Measurements from ENCODE around the gene NUDT16.

NUDT16 gene

GRCh38 chr3:131386429-131387165 is 5.0 kb downstream of the NUDT16 start:
- FAIRE-seq: peak; percentile 49

GRCh38 chr3:131387796-131388489 is 6.4 kb downstream of the NUDT16 start:
- no peak for FAIRE-seq

- no peak for FAIRE-seq
Observed at GRCh38 chr3:131388490-131388799, 6.9 kb downstream of the NUDT16 start.

- no peak for FAIRE-seq
Observed at GRCh38 chr3:131390331-131390730, 8.8 kb downstream of the NUDT16 start.

- no peak for FAIRE-seq
Observed at GRCh38 chr3:131393051-131393450, 11.5 kb downstream of the NUDT16 start.

- FAIRE-seq: no peak
Observed at GRCh38 chr3:131393868-131394267, 12.3 kb downstream of the NUDT16 start.

GRCh38 chr3:131394400-131394799 is 12.8 kb downstream of the NUDT16 start:
- FAIRE-seq: no peak

- FAIRE-seq: no peak
Observed at GRCh38 chr3:131396170-131396569, 14.6 kb downstream of the NUDT16 start.

GRCh38 chr3:131397889-131398288 is 16.3 kb downstream of the NUDT16 start:
- no peak for FAIRE-seq

GRCh38 chr3:131401978-131402377 is 20.4 kb downstream of the NUDT16 start:
- no peak for FAIRE-seq

GRCh38 chr3:131402391-131403039 is 20.9 kb downstream of the NUDT16 start:
- no peak for FAIRE-seq

GRCh38 chr3:131403216-131403895 is 21.8 kb downstream of the NUDT16 start:
- FAIRE-seq: no peak

GRCh38 chr3:131405411-131405810 is 23.8 kb downstream of the NUDT16 start:
- no peak for FAIRE-seq

GRCh38 chr3:131406274-131406673 is 24.7 kb downstream of the NUDT16 start:
- no peak for FAIRE-seq

- no peak for FAIRE-seq
Observed at GRCh38 chr3:131417751-131418150, 36.2 kb downstream of the NUDT16 start.

GRCh38 chr3:131421301-131421700 is 39.7 kb downstream of the NUDT16 start:
- FAIRE-seq: no peak

- no peak for FAIRE-seq
Observed at GRCh38 chr3:131421957-131422498, 40.5 kb downstream of the NUDT16 start.

- FAIRE-seq: no peak
Observed at GRCh38 chr3:131427226-131427625, 45.7 kb downstream of the NUDT16 start.

- FAIRE-seq: no peak
Observed at GRCh38 chr3:131431754-131432153, 50.2 kb downstream of the NUDT16 start.

- no peak for FAIRE-seq
Observed at GRCh38 chr3:131432441-131432840, 50.9 kb downstream of the NUDT16 start.

GRCh38 chr3:131435000-131435399 is 53.4 kb downstream of the NUDT16 start:
- FAIRE-seq: no peak
